Measurements from ENCODE around the gene TDRD3.

- TF ChIP-seq CTCF (IDR thresholded peaks at IDR 0.05; ENCODE audit: insufficient read depth, low read depth, low read length) (no peak), EZH2 (IDR thresholded peaks at IDR 0.05; ENCODE audit: insufficient read depth, low read length) (no peak)
Measured at GRCh38 chr13:60372141-60372540, 24.9 kb upstream of the TDRD3 start.
